ENCODE data around the gene CDH13. TPM values are rescaled to one million over a fixed set of nuclear protein-coding genes. Genes with fewer than 3 reads are reported as not detected.

Gene CDH13
- total and polyA plus RNA-seq, 2 donors (not counting 3 experiments of a cell fraction or from before 2014, with no cell fraction given): 96.6 to 124 TPM

- TF ChIP-seq MAX (IDR thresholded peaks at IDR 0.05; ENCODE audit: insufficient read depth, insufficient read length) (no peak), JUN (IDR thresholded peaks at IDR 0.05; ENCODE audit: borderline replicate concordance, insufficient read depth, insufficient read length, low read depth) (no peak), EZH2 (IDR thresholded peaks at IDR 0.05; ENCODE audit: borderline replicate concordance, low read depth, low read length, severe bottlenecking) (no peak), FOS (IDR thresholded peaks at IDR 0.05; ENCODE audit: borderline replicate concordance, insufficient read depth, low read length) (no peak)
- no peaks in the 10 kb centered on the region for H4K20me1 ChIP-seq (replicated peaks; ENCODE audit: control insufficient read depth, extremely low read depth, insufficient read depth, low read length)
- BruUV-seq (replicated peaks): no TSS peak
- no peaks in the 10 kb centered on the region for H3K9me1 ChIP-seq (replicated peaks; ENCODE audit: control insufficient read depth, extremely low read depth, insufficient read depth, low read length)
- H3K4me3 ChIP-seq (replicated peaks in 1 of 3; ENCODE audit: insufficient read depth in 1 of 3, low read depth in 1 of 3, low read length in 3 of 3): no peak overlapping the region
- intact Hi-C loops (cut with micrococcal nuclease) (loop anchor here (5.0 to 10.0 kb wide), 2 partner anchors 251 to 804 kb away; no protein-coding TSS in a partner anchor), dilution Hi-C loops (cut with MboI; ENCODE audit: extremely low pct_ligation_motif_present, low sequenced_read_pairs) (no loop called here)
- no peak overlapping the region for H3K9ac ChIP-seq (replicated peaks; ENCODE audit: extremely low read depth, insufficient read depth, low read length)
- H3K4me1 ChIP-seq (ENCODE audit: control insufficient read depth, extremely low read depth, insufficient read depth, low read length): peaks cover 28% of the 10 kb centered on the region
- FAIRE-seq (no peak), DNase-seq (ENCODE audit: low read depth, low spot score) (no peak)
- no peaks in the 10 kb centered on the region for H3K79me2 ChIP-seq (ENCODE audit: control insufficient read depth, insufficient read depth, low read length)
- H3K4me2 ChIP-seq (ENCODE audit: insufficient read depth, low read length): no peak overlapping the region
- no peak overlapping the region for H3K27ac ChIP-seq (ENCODE audit: insufficient read depth, low read depth, low read length)
- no peaks in the 10 kb centered on the region for H3K36me3 ChIP-seq (ENCODE audit: control insufficient read depth in 2 of 2, extremely low read depth in 1 of 2, insufficient read depth in 2 of 2, low read length in 2 of 2)
- no peaks in the 10 kb centered on the region for H3K27me3 ChIP-seq (ENCODE audit: control insufficient read depth in 2 of 2, insufficient read depth in 2 of 2, low read length in 2 of 2)
- CTCF ChIA-PET: interaction anchor here (1.2 to 2.6 kb wide), 2 partner anchors 129 to 318 kb away, joined by 3 to 7 read pairs; no protein-coding TSS in a partner anchor
- H2AFZ ChIP-seq (ENCODE audit: low read depth, low read length): no peak overlapping the region
- POLR2A ChIA-PET: no interaction called here
- no peaks in the 10 kb centered on the region for H3K9me3 ChIP-seq (replicated peaks; ENCODE audit: control insufficient read depth, insufficient read depth, low read length)
These were observed 439.2 kb downstream of the CDH13 start for GRCh38 chr16:83066011-83066410.

- no peak overlapping the region for H3K27ac ChIP-seq (ENCODE audit: insufficient read depth, low read depth, low read length)
- no peak overlapping the region for H3K4me2 ChIP-seq (ENCODE audit: insufficient read depth, low read length)
- FAIRE-seq (no peak), DNase-seq (ENCODE audit: low read depth, low spot score) (no peak)
- no peaks in the 10 kb centered on the region for H3K9me3 ChIP-seq (replicated peaks; ENCODE audit: control insufficient read depth, insufficient read depth, low read length)
- POLR2A ChIA-PET: no interaction called here
- no peaks in the 10 kb centered on the region for H3K36me3 ChIP-seq (ENCODE audit: control insufficient read depth in 2 of 2, extremely low read depth in 1 of 2, insufficient read depth in 2 of 2, low read length in 2 of 2)
- CTCF ChIA-PET: no interaction called here
- no peaks in the 10 kb centered on the region for H4K20me1 ChIP-seq (replicated peaks; ENCODE audit: control insufficient read depth, extremely low read depth, insufficient read depth, low read length)
- no peak overlapping the region for H3K4me3 ChIP-seq (replicated peaks in 1 of 3; ENCODE audit: insufficient read depth in 1 of 3, low read depth in 1 of 3, low read length in 3 of 3)
- intact Hi-C loops (cut with micrococcal nuclease) (loop anchor here (5.0 to 10.0 kb wide), 2 partner anchors 252 to 805 kb away; no protein-coding TSS in a partner anchor), dilution Hi-C loops (cut with MboI; ENCODE audit: extremely low pct_ligation_motif_present, low sequenced_read_pairs) (no loop called here)
- H3K9me1 ChIP-seq (replicated peaks; ENCODE audit: control insufficient read depth, extremely low read depth, insufficient read depth, low read length): no peaks in the 10 kb centered on the region
- H3K79me2 ChIP-seq (ENCODE audit: control insufficient read depth, insufficient read depth, low read length): no peaks in the 10 kb centered on the region
- H3K27me3 ChIP-seq (ENCODE audit: control insufficient read depth in 2 of 2, insufficient read depth in 2 of 2, low read length in 2 of 2): no peaks in the 10 kb centered on the region
- TF ChIP-seq POLR2A (IDR thresholded peaks at IDR 0.05; ENCODE audit: low read depth, low read length) (no peak), EZH2 (IDR thresholded peaks at IDR 0.05; ENCODE audit: borderline replicate concordance, low read depth, low read length, severe bottlenecking) (no peak), POLR2AphosphoS5 (IDR thresholded peaks at IDR 0.05; ENCODE audit: insufficient read depth, low read depth, low read length) (no peak), FOS (IDR thresholded peaks at IDR 0.05; ENCODE audit: borderline replicate concordance, insufficient read depth, low read length) (no peak), MYC (IDR thresholded peaks at IDR 0.05; ENCODE audit: low read depth, low read length) (no peak), GATA2 (IDR thresholded peaks at IDR 0.05; ENCODE audit: insufficient read depth, insufficient read length, low read depth, low read length) (no peak), MAX (IDR thresholded peaks at IDR 0.05; ENCODE audit: insufficient read depth, insufficient read length) (no peak), CTCF (IDR thresholded peaks at IDR 0.05; ENCODE audit: extremely low read depth in 1 of 2, insufficient read depth in 1 of 2, low read depth in 1 of 2, low read length in 2 of 2) (no peak), JUN (IDR thresholded peaks at IDR 0.05; ENCODE audit: borderline replicate concordance, insufficient read depth, insufficient read length, low read depth) (no peak)
- H2AFZ ChIP-seq (ENCODE audit: low read depth, low read length): no peak overlapping the region
- peaks cover 32% of the 10 kb centered on the region for H3K4me1 ChIP-seq (ENCODE audit: control insufficient read depth, extremely low read depth, insufficient read depth, low read length)
- H3K9ac ChIP-seq (replicated peaks; ENCODE audit: extremely low read depth, insufficient read depth, low read length): no peak overlapping the region
- no TSS peak for BruUV-seq (replicated peaks)
These were observed 440.1 kb downstream of the CDH13 start for GRCh38 chr16:83066881-83067280.

All from endothelial cell of umbilical vein (primary cell).